SK-N-SH (cell line): ENCODE data around the gene HMGB1. TPM values are rescaled to one million over a fixed set of nuclear protein-coding genes. Genes with fewer than 3 reads are reported as not detected.

Experiments used
- CTCF ChIA-PET: fragments of 300-600, 350-600 bp; formaldehyde crosslinking; extraction: SDS; loops from one replicate; lab custom pipeline; 2021; lab: Yijun Ruan, JAX
- POLR2A ChIA-PET: fragments of 350-600 bp; sonication (Branson Sonifier 250); formaldehyde crosslinking; extraction: SDS; loops from one replicate; lab custom pipeline; 2020; ENCODE audit warnings: antibody characterized with exemption, inconsistent platforms; lab: Yijun Ruan, JAX
- DNase-seq: peaks from one replicate; pipeline ENCODE4 v3.0.0; 2012
- H2AFZ ChIP-seq: fragments of 200-600 bp; sonication (generic); 2 replicates; pipeline ENCODE4 v1.8.1; 2016; ENCODE audit warnings: antibody characterized with exemption, mild to moderate bottlenecking, low read depth
- H3F3A ChIP-seq: fragments of 200-600 bp; sonication (generic); replicated peaks from 2 replicates; pipeline ENCODE3; 2016; ENCODE audit warnings: antibody characterized with exemption, mild to moderate bottlenecking; ENCODE audit not compliant: insufficient read depth
- H3K27ac ChIP-seq, 2 experiments: fragments of 200-500 bp in 1 of 2; fragments of 200-600 bp in 1 of 2; sonication (Bioruptor generic) in 1 of 2; sonication (generic), shearing (Covaris generic) in 1 of 2; 2 replicates each; pipeline versions ENCODE4 v1.5.1 to v1.6.1; 2014 to 2016; ENCODE audit warnings: low read depth in 2 of 2, inconsistent platforms in 1 of 2, low read length in 1 of 2, mild to moderate bottlenecking in 1 of 2, mixed read lengths in 1 of 2
- H3K27me3 ChIP-seq: fragments of 200-600 bp; sonication (generic), shearing (Covaris generic); 2 replicates; pipeline ENCODE4 v1.6.1; 2016; ENCODE audit warnings: mixed run types; ENCODE audit not compliant: insufficient read depth
- H3K36me3 ChIP-seq, 2 experiments: fragments of 200-500 bp in 1 of 2; fragments of 200-600 bp in 1 of 2; sonication (Bioruptor generic) in 1 of 2; sonication (generic) in 1 of 2; replicated peaks in 1 of 2; 2 replicates each; pipeline versions ENCODE3 to v1.5.1; 2014 to 2016; ENCODE audit warnings: low read length in 1 of 2, mild to moderate bottlenecking in 1 of 2; ENCODE audit not compliant: insufficient read depth in 2 of 2, control insufficient read depth in 1 of 2
- H3K4me1 ChIP-seq, 2 experiments: fragments of 200-500 bp in 1 of 2; fragments of 200-600 bp in 1 of 2; sonication (Bioruptor generic) in 1 of 2; sonication (generic), shearing (Covaris generic) in 1 of 2; 2 replicates each; pipeline versions ENCODE4 v1.5.1 to v1.6.1; 2014 to 2016; ENCODE audit warnings: low read depth in 1 of 2, low read length in 1 of 2, mixed run types in 1 of 2; ENCODE audit not compliant: insufficient read depth in 2 of 2, control insufficient read depth in 1 of 2
- H3K4me2 ChIP-seq: fragments of 200-600 bp; sonication (generic), shearing (Covaris generic); 2 replicates; pipeline ENCODE4 v1.6.1; 2017; ENCODE audit warnings: mixed run types
- H3K4me3 ChIP-seq, 2 experiments: fragments of 200-500 bp in 1 of 2; fragments of 200-600 bp in 1 of 2; sonication (Bioruptor generic) in 1 of 2; sonication (generic), shearing (Covaris generic) in 1 of 2; 2 replicates each; pipeline versions ENCODE4 v1.5.1 to v1.8.1; 2014 to 2016; ENCODE audit warnings: low read depth in 2 of 2, inconsistent platforms in 1 of 2, low read length in 1 of 2, mild to moderate bottlenecking in 1 of 2, mixed read lengths in 1 of 2, moderate library complexity in 1 of 2
- H3K79me2 ChIP-seq: fragments of 200-600 bp; sonication (generic); 2 replicates; pipeline ENCODE4 v1.8.1; 2017; ENCODE audit warnings: mild to moderate bottlenecking; ENCODE audit not compliant: insufficient read depth
- H3K9ac ChIP-seq: fragments of 200-600 bp; sonication (generic); 2 replicates; pipeline ENCODE4 v1.6.1; 2017; ENCODE audit warnings: mixed run types
- H3K9me2 ChIP-seq: fragments of 200-600 bp; sonication (generic); 2 replicates; pipeline ENCODE4 v1.6.1; 2017; ENCODE audit warnings: mixed run types
- H3K9me3 ChIP-seq: fragments of 200-600 bp; sonication (generic); 2 replicates; pipeline ENCODE4 v1.6.1; 2017; ENCODE audit warnings: mixed run types, mild to moderate bottlenecking, moderate library complexity
- H4K20me1 ChIP-seq: fragments of 200-600 bp; sonication (generic); 2 replicates; pipeline ENCODE4 v1.6.1; 2017; ENCODE audit warnings: mild to moderate bottlenecking, mixed run types; ENCODE audit not compliant: insufficient read depth
- ELF1 ChIP-seq: IDR thresholded peaks from 2 replicates; pipeline ENCODE4 v1.4.0; 2012
- EP300 ChIP-seq, 2 experiments: IDR thresholded peaks; 2 replicates each; pipeline versions ENCODE4 v1.4.0 to v1.6.1; 2012; ENCODE audit warnings: borderline replicate concordance in 1 of 2, low read depth in 1 of 2, low read length in 1 of 2
- EZH2phosphoT487 ChIP-seq: fragments of 200-600 bp; sonication (generic); IDR thresholded peaks from 2 replicates; pipeline ENCODE4 v1.6.1; 2017; ENCODE audit warnings: low read depth, mixed run types, mild to moderate bottlenecking, antibody characterized with exemption, moderate library complexity, borderline replicate concordance
- FOSL2 ChIP-seq: IDR thresholded peaks from 2 replicates; pipeline ENCODE4 v1.4.0; 2012; ENCODE audit warnings: low read depth, mild to moderate bottlenecking, moderate library complexity, borderline replicate concordance
- MEF2A ChIP-seq: IDR thresholded peaks from 2 replicates; pipeline ENCODE4 v1.4.0; 2012; ENCODE audit warnings: low read depth, borderline replicate concordance
- NFIC ChIP-seq: IDR thresholded peaks from 2 replicates; pipeline ENCODE4 v1.4.0; 2012; ENCODE audit warnings: borderline replicate concordance
- POLR2AphosphoS5 ChIP-seq: IDR thresholded peaks from 2 replicates; pipeline ENCODE4 v1.6.1; 2012; ENCODE audit warnings: low read depth, low read length
- RCOR1 ChIP-seq: fragments of 150-350 bp; IDR thresholded peaks from 2 replicates; pipeline ENCODE4 v1.6.1; 2017; ENCODE audit warnings: antibody characterized with exemption, low read length
- RXRA ChIP-seq: IDR thresholded peaks from 2 replicates; pipeline ENCODE4 v1.4.0; 2012; ENCODE audit warnings: low read depth, mild to moderate bottlenecking, borderline replicate concordance
- TAF1 ChIP-seq: IDR thresholded peaks from 2 replicates; pipeline ENCODE4 v1.6.1; 2012; ENCODE audit warnings: low read depth, mild to moderate bottlenecking, low read length, moderate library complexity, borderline replicate concordance
- TCF12 ChIP-seq: IDR thresholded peaks from 2 replicates; pipeline ENCODE4 v1.4.0; 2012
- YY1 ChIP-seq: IDR thresholded peaks from 2 replicates; pipeline ENCODE4 v1.4.0; 2012; ENCODE audit warnings: low read depth, mild to moderate bottlenecking
- WGBS: methylation state at CpG from one replicate; pipeline ENCODE4 v1.1.6; 2017; ENCODE audit warnings: low lambda C conversion rate; 5-methylcytosine and 5-hydroxymethylcytosine counted together
- polyA plus RNA-seq, 3 experiments: library from polyadenylated mRNA; depleted of rRNA; stranded (reverse); fragments of >200 nt; gene quantifications; 2 replicates each; pipeline ENCODE4 v1.2.3, GENCODE V29; 2012
- TF ChIP-seq, protein P1 (sequence below): fragments of 200-600 bp; sonication (generic); IDR thresholded peaks from 2 replicates; pipeline ENCODE4 v1.6.1; 2017; ENCODE audit warnings: antibody characterized with exemption, mild to moderate bottlenecking, moderate library complexity
- TF ChIP-seq, protein P2 (sequence below): fragments of 150-350 bp; IDR thresholded peaks from 2 replicates; pipeline ENCODE4 v1.6.1; 2017; ENCODE audit warnings: antibody characterized with exemption, low read length, low read depth, borderline replicate concordance
- TF ChIP-seq, protein P3 (sequence below): IDR thresholded peaks from 2 replicates; pipeline ENCODE4 v1.4.0; 2012; ENCODE audit warnings: low read depth
- TF ChIP-seq, protein P4 (sequence below): IDR thresholded peaks from 2 replicates; pipeline ENCODE4 v1.4.0; 2012; ENCODE audit warnings: low read depth, borderline replicate concordance
- TF ChIP-seq, protein P5 (sequence below): fragments of 150-350 bp; IDR thresholded peaks from 2 replicates; pipeline ENCODE4 v1.6.1; 2016; ENCODE audit warnings: mild to moderate bottlenecking, low read depth, low read length

HMGB1 gene
- polyA plus RNA-seq, 1 of the 3 experiments (the other 2 are of a cell fraction) = 166 TPM

DNA sequence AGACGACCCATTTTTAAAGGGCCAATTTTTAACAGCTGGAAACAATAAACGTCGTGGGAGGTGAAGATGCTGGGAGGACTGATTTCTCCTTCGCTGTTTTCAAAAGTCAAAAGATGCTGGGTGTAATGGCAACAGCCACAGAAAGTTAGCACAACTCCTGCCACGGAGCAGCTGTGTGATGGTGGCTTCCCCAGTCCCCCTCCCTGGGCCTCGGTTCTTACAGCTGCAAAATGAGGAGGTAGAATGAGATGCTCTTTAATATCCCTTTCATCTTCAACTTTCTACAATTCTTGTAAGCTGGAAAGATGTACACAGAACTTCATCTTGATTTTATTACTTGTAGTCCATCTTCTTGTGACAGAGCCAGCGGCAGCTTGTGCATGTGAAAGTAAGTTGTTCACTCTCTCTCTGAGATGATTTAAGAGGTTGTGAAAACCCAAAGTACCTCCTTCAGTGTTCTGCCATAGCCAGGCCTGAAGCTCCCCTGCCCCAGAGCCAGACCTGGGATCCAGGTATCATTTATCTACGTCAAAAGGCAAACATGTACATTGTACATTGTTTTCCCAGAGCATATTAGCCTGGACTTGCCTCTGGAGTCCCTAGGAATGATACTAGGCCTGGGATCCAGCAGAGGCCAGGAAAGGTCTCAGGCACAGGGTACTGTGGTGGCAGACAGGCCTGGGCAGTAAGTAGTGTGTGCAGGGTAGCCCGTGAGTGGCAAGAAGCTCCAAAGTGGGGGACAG, 46.8 kb downstream of the HMGB1 start:
- WGBS = 80% methylated on average over 9 of the region's 9 CpGs
- no peak overlapping the region for H3K9ac ChIP-seq
- no peaks in the 10 kb centered on the region for H3K79me2 ChIP-seq
- POLR2A ChIA-PET = no interaction called here
- H3K9me3 ChIP-seq = no peaks in the 10 kb centered on the region
- no peaks in the 10 kb centered on the region for H4K20me1 ChIP-seq
- TF ChIP-seq TAF1 (no peak), RCOR1 (no peak)
- TF ChIP-seq, protein P1, sequence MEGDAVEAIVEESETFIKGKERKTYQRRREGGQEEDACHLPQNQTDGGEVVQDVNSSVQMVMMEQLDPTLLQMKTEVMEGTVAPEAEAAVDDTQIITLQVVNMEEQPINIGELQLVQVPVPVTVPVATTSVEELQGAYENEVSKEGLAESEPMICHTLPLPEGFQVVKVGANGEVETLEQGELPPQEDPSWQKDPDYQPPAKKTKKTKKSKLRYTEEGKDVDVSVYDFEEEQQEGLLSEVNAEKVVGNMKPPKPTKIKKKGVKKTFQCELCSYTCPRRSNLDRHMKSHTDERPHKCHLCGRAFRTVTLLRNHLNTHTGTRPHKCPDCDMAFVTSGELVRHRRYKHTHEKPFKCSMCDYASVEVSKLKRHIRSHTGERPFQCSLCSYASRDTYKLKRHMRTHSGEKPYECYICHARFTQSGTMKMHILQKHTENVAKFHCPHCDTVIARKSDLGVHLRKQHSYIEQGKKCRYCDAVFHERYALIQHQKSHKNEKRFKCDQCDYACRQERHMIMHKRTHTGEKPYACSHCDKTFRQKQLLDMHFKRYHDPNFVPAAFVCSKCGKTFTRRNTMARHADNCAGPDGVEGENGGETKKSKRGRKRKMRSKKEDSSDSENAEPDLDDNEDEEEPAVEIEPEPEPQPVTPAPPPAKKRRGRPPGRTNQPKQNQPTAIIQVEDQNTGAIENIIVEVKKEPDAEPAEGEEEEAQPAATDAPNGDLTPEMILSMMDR = no peak
- TF ChIP-seq, protein P2, sequence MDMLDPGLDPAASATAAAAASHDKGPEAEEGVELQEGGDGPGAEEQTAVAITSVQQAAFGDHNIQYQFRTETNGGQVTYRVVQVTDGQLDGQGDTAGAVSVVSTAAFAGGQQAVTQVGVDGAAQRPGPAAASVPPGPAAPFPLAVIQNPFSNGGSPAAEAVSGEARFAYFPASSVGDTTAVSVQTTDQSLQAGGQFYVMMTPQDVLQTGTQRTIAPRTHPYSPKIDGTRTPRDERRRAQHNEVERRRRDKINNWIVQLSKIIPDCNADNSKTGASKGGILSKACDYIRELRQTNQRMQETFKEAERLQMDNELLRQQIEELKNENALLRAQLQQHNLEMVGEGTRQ = no peak
- H2AFZ ChIP-seq = no peak overlapping the region
- H3F3A ChIP-seq = peaks cover 9% of the 10 kb centered on the region
- no peaks in the 10 kb centered on the region for H3K9me2 ChIP-seq
- H3K27me3 ChIP-seq = no peaks in the 10 kb centered on the region
- H3K27ac ChIP-seq = no peak overlapping the region
- CTCF ChIA-PET = interaction anchor here (1.0 to 2.9 kb wide), 3 partner anchors 286 to 910 kb away, joined by 3 to 13 read pairs (median 6); no protein-coding TSS in a partner anchor
- no peak for DNase-seq
- H3K36me3 ChIP-seq = no peaks in the 10 kb centered on the region
- peaks cover 11% of the 10 kb centered on the region in 2 experiments; a peak in 2 of 4 replicates for H3K4me1 ChIP-seq
- H3K4me2 ChIP-seq = no peak overlapping the region
- H3K4me3 ChIP-seq = no peak overlapping the region

DNA sequence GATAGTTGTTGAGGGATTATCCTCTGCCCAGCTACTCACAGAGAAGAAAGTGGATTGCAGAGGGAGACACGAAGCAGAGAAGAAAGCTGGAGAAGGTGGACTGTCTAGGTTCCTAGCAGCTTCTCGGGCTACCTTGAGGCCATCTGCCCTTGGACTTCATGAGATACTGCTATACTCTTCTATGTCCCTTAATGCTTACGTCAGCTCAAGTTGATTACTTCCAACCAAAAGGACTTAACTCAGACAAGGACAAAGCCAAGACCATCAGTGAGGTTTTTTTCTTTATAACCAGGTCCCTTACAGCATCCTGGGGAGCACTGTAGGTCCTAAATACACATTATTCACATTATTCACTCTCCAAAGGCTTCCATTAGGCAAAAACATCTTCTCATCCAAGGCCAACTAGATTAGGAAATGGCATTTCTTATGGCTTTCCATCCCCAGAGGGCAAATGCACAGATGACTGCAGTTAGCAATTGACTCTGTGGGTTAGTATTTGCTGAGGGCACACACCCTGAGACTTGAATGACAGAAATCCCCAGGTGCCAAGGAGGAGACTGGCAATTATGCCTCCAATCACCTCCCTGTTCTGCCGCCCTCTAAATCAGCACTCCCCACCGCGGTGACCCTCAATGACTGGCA, 47.5 kb downstream of the HMGB1 start:
- Histone ChIP-seq H3K9me2 (no peaks in the 10 kb centered on the region), H3K4me3 (no peak overlapping the region), H3K4me2 (no peak overlapping the region), H2AFZ (no peak overlapping the region), H3K36me3 (no peaks in the 10 kb centered on the region), H3K27ac (no peak overlapping the region), H3K4me1 (peaks cover 11% of the 10 kb centered on the region in 2 experiments; a peak in 2 of 4 replicates), H4K20me1 (no peaks in the 10 kb centered on the region), H3K27me3 (no peaks in the 10 kb centered on the region), H3F3A (peaks cover 5% of the 10 kb centered on the region), H3K79me2 (no peaks in the 10 kb centered on the region), H3K9me3 (no peaks in the 10 kb centered on the region), H3K9ac (no peak overlapping the region)
- WGBS = 92% methylated on average over 6 of the region's 6 CpGs
- DNase-seq = no peak
- ChIA-PET CTCF (interaction anchor here (2.9 kb wide), 1 partner anchor 286 kb away, joined by 13 read pairs; no protein-coding TSS in a partner anchor), POLR2A (interaction anchor here (0.7 kb wide), 1 partner anchor 604 kb away, joined by 5 read pairs; no protein-coding TSS in a partner anchor)
- TF ChIP-seq, protein P3, sequence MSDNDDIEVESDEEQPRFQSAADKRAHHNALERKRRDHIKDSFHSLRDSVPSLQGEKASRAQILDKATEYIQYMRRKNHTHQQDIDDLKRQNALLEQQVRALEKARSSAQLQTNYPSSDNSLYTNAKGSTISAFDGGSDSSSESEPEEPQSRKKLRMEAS = no peak
- TF ChIP-seq, protein P4, sequence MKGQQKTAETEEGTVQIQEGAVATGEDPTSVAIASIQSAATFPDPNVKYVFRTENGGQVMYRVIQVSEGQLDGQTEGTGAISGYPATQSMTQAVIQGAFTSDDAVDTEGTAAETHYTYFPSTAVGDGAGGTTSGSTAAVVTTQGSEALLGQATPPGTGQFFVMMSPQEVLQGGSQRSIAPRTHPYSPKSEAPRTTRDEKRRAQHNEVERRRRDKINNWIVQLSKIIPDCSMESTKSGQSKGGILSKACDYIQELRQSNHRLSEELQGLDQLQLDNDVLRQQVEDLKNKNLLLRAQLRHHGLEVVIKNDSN = no peak
- no peak for TF ChIP-seq RXRA
- no peak for TF ChIP-seq ELF1
- no peak for TF ChIP-seq EP300 (IDR thresholded peaks at IDR 0.05; ENCODE audit: borderline replicate concordance in 1 of 2, low read depth in 1 of 2, low read length in 1 of 2)
- no peak for TF ChIP-seq YY1
- TF ChIP-seq FOSL2 = no peak
- no peak for TF ChIP-seq TCF12
- TF ChIP-seq, protein P2 = no peak
- no peak for TF ChIP-seq MEF2A
- TF ChIP-seq NFIC = no peak
- TF ChIP-seq RCOR1 = no peak
- TF ChIP-seq, protein P5, sequence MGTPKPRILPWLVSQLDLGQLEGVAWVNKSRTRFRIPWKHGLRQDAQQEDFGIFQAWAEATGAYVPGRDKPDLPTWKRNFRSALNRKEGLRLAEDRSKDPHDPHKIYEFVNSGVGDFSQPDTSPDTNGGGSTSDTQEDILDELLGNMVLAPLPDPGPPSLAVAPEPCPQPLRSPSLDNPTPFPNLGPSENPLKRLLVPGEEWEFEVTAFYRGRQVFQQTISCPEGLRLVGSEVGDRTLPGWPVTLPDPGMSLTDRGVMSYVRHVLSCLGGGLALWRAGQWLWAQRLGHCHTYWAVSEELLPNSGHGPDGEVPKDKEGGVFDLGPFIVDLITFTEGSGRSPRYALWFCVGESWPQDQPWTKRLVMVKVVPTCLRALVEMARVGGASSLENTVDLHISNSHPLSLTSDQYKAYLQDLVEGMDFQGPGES = no peak
- TF ChIP-seq EZH2phosphoT487 = no peak
- TF ChIP-seq POLR2AphosphoS5 = no peak
